Measurements from ENCODE around the gene AATF.

The AATF gene

DNA sequence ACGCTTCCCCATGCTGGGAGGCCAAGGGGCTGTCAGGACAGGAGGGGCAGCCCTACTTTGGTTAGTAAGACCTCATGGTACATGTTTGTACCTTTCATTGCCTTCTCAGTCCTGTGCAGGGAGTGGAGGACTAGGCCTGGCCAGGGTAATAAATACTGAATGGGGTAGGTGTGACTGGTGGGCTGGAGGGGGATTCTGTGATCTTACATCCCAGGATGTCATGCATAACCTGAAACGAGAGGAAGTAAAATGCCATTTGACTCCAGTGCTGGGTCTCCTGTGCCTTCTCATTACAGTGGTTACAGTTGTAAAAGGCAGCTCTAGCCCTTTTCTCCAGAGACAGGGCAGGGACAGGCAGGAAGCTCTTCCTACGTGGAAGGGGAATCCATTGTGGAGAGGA is 138.2 kb downstream of the AATF start:
- no peak for FAIRE-seq

DNA sequence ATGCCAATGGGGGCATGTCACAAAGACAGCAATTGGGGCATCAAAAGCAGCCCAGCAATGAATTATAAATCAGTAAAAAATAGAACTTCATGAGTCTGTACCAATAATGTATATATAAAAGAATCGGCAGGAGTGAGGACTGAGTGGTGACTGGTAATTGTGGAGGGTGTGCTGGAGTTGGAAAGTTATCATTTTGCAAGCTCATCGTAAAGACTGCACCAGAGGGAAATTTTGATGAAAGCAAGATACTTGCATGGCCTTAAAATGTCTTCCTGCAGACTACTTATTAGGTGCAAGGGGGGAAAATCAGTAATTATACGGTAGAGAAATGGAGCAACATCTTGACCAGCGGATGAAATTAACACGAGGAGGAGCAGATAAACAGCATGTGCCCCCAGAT is 138.9 kb downstream of the AATF start:
- no peak for FAIRE-seq

DNA sequence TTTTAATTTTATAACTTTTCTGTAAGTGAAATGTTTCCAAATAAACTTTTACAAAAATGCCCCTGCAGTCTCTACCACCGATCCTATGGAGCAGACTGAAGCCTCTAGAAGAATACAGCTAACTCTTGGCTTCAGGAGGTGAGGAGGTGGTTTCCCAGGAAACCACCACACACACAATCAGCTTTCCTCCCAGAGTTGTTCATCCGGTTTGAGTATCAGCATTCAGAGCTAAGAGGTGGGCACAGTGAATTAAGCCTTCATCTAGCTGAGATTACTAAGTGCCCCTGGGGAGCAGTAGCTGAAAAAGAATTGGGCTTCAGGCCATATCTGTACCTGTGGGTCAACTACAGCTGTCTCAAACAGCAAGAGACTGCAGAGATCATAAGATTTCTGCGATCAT is 139.7 kb downstream of the AATF start:
- FAIRE-seq, result no peak

DNA sequence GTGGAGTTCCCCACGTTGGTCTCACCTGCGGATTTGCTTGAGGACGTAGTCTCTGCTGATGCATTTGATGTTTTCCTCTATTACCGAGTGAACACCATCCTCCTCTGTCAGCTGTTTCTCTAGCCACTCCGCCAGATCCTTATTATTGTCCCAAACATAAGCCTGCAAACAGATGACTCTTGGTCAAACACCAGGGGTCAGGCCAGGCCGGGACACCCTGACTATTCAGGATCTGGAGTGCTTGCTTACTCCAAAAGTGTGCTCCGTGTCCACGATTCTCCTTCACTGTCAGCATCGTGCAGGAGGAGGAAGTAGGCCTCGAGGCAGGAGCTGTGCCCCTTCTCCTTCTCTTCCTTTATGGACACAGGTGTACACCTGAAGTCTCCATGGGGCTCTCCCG is 140.2 kb downstream of the AATF start:
- FAIRE-seq, result no peak

- FAIRE-seq, result no peak
These were observed 141.2 kb downstream of the AATF start for GRCh38 chr17:37089956-37090355.

- FAIRE-seq, result no peak
These were observed 142.2 kb downstream of the AATF start for GRCh38 chr17:37090941-37091340.

- FAIRE-seq, result no peak
These were observed 143.3 kb downstream of the AATF start for GRCh38 chr17:37092071-37092470.

GRCh38 chr17:37092701-37093100 is 143.9 kb downstream of the AATF start:
- no peak for FAIRE-seq

GRCh38 chr17:37094391-37094790 is 145.6 kb downstream of the AATF start:
- no peak for FAIRE-seq

DNA sequence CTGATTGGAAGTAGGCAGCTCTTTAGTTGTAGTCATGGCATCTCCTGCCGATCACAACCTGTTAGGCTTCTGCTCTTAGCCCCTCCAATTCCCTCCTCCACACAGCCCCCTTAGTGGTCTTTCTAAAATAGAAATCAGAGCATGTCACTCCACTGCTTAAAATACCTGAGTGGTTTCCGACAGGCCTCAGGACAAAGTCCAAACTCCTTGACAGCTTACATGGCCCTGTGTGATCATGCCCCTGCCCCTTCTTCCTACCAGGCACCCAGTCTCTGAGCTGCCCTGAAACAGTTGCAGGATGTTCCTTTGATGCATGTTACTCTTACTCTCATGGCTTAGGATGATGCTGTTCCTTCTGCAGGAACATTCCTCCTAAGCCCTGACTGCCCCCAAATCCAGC is 147.3 kb downstream of the AATF start:
- no peak for FAIRE-seq

- no peak for FAIRE-seq
These were observed 148.4 kb downstream of the AATF start for GRCh38 chr17:37097154-37097553.

- no peak for FAIRE-seq
These were observed 149.4 kb downstream of the AATF start for GRCh38 chr17:37098152-37098551.

- no peak for FAIRE-seq
These were observed 150.3 kb downstream of the AATF start for GRCh38 chr17:37098910-37099664.

DNA sequence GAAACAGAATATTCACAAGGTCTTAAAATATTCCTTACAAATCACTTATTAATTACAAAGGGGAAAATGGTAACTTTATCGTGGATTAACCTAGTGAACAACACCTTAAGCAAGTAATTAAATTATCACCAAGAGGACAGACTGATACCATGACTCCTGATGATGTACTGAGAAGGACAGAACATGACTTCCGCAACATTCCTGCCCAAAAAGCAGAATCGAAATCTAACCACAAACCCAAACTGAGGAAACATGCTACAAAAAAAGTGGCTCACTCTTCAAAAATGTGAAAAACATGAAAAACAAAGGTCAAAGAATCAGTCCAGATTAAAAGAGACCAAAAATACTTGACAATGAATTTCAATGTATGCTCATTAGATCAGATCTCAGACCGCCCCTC is 151.5 kb downstream of the AATF start:
- FAIRE-seq, result no peak

DNA sequence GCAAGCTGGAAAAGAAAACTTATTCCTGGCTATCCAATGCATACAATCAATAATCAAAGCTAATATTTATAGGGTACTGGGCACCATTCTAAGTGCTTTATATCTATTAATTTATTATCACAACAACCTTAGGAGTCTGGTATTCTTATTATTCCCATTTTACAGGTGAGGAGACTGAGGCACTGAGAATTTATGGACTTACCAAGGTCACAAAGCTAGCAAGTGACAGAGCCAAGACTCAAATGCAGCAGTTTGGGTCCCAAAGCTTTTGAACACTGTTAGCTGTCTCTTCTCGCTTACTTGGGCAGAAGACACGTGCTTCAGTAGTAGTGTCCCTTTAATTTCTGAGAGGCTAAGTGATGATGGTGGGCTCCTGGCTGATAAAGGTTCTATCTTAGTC is 152.6 kb downstream of the AATF start:
- FAIRE-seq, result no peak

- FAIRE-seq, result no peak
These were observed 154.5 kb downstream of the AATF start for GRCh38 chr17:37103231-37103630.

DNA sequence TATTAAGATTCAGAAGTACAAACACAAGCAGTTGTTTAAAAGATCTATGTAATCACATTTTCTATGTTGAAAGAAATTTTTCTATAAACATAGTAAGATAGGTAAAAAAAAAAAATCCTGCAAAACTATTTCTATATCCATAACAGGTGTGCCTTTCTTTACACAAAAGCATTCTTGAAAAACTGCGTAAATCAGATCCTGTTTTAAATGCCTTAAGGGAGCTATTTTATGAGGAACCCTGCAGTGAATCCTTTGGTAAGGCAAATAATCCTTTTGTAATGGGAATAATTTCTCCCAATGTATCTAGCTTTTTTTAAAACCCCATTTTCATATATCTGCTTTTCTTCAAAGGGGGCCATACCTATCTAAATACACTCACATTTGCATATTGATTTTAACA is 157.3 kb downstream of the AATF start:
- FAIRE-seq, result no peak
